Right kidney (tissue), 1 donor: Measurements from ENCODE around the gene MSH5.
A peak's percentile ranks its signal among the peaks of the same experiment; 100 is the strongest.

ENCODE experiments used
- DNase-seq: peaks from one replicate; pipeline ENCODE4 v3.0.0-alpha.2; 2016

Gene MSH5

DNA sequence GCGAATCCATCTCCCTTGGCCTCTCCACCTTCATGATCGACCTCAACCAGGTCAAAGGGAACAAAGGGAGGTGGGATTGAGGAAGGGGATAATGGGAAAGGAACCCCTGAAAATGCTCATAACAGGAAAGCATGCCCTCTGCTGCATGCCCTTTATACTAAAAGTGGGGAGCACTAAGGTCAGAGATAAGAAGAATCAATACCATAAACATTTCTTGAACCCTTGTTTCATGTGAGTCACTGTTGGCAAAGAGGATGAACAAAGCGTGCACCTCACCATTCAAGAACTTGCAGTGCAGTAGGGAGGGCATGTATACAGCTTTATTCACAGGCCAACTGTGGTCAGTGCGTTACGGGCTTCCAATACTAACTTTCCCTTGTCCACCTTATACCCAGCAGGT is 21.0 kb downstream of the MSH5 start:
- no peak for DNase-seq

DNA sequence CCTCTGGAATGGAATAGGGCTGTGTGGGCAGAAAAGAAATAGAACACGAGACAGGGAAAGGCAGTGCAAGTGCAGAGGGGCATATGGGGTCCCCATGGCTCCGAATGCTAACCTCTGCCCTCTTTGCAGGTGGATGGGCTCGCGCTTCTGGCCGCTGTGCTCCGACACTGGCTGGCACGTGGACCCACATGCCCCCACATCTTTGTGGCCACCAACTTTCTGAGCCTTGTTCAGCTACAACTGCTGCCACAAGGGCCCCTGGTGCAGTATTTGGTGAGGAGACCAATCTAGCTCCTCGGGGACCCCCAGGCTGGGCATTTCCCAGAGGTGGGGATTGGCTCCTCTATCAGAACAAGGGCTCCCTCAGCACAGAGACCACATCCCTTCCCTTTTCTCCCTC is 21.5 kb downstream of the MSH5 start:
- no peak for DNase-seq

DNA sequence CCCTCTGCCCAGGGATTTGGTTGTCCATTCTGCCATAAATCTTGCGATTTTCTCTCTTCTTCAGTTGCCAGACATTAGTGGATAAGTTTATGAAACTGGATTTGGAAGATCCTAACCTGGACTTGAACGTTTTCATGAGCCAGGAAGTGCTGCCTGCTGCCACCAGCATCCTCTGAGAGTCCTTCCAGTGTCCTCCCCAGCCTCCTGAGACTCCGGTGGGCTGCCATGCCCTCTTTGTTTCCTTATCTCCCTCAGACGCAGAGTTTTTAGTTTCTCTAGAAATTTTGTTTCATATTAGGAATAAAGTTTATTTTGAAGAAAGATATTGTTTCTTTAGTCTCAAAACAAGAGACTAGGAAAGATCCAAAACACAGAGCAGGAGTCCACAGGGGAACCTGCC is 22.6 kb downstream of the MSH5 start, which contains the start of gene SAPCD1:
Gene SAPCD1, plus strand, starts transcription at position 301 of the 400 bp plus-strand sequence. CDS start 399 bp downstream, outside the sequence.
- no peak for DNase-seq

DNA sequence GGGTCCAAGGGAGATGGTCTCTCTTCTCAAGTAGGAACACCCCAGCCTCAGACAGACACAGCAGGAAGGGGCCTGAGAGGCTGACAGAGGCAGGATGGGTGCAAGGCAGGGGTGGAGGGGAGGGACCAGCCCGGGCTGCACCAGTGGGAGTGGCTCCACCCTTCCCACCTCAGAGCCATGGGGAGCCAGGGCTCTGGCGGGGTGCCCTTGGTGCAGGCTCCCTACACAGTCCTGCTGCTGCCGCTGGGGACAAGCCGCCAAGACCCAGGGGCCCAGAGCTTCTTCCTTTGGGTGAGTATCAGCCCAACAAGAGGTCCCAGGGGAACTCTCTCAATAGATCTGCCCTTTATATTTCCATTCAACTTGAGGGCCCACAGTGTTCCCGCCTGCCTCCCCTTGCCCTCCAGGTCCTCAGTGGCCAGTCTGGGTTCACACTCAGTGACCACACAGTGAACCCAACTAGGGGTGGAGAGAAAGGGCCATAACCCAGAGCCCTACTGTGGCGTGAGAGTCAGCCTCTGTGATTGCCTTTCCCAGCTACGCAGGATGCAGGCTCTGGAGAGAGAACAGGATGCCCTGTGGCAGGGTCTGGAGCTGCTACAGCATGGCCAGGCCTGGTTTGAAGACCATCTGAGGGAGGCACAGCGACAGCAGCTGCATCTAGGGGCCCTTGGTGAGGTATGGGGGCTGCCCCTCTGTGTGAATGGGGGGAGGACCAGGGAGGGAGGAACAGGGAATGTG is 23.2 kb downstream of the MSH5 start:
- no peak for DNase-seq

DNA sequence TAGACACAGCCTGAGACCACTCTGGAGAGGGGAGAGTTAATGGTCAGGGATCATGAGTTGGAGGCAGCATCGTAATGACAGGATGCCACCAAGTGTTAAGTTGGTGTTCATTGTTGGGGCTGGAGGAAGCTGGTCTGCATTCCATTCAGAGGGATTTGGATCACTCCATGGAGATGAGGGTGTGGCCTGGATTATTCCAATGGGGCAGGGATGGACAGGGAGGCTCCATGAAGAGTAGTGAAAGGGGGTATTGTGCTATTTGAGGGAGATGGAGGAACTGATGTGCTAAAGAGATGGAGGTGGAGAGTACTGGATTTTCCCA is 23.8 kb downstream of the MSH5 start:
- DNase-seq, result no peak

DNA sequence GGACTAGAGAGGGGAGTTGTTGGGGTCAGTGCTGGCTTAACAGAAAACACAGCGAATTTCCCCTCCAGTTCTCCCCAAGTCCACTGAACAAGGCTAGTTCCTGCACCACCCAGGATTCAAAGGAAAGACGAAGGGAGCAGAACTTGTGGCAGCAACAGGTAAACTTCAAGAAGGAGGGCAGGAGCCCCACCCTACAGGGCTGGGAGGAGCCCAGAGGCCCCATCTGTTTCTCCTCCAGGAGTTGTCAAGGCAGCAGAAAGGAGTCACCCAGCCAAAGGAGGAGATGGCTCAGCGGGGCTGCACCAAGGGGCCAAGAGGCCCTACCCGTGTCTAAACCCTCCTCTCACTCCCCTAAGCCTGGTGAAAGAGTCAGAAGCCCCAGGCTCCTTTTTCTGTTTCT is 24.4 kb downstream of the MSH5 start:
- DNase-seq, result no peak

DNA sequence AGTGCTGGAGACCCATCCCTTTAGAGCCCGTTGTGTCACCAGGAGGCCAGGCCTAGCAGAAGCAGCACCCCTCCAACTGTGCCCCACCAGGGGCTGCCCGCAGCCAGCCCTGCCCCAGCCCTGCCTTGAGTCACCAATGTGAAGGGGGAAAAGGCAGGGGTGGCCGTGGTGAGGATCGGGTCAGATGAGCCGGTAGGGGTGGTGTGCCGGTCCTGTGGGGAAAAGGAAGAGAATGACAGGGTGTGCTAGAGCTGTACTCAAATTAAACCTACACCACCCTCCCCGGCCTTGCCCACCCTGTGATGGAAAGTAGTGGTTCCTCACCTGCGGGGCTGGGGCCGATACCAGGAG is 25.7 kb downstream of the MSH5 start:
- no peak for DNase-seq

DNA sequence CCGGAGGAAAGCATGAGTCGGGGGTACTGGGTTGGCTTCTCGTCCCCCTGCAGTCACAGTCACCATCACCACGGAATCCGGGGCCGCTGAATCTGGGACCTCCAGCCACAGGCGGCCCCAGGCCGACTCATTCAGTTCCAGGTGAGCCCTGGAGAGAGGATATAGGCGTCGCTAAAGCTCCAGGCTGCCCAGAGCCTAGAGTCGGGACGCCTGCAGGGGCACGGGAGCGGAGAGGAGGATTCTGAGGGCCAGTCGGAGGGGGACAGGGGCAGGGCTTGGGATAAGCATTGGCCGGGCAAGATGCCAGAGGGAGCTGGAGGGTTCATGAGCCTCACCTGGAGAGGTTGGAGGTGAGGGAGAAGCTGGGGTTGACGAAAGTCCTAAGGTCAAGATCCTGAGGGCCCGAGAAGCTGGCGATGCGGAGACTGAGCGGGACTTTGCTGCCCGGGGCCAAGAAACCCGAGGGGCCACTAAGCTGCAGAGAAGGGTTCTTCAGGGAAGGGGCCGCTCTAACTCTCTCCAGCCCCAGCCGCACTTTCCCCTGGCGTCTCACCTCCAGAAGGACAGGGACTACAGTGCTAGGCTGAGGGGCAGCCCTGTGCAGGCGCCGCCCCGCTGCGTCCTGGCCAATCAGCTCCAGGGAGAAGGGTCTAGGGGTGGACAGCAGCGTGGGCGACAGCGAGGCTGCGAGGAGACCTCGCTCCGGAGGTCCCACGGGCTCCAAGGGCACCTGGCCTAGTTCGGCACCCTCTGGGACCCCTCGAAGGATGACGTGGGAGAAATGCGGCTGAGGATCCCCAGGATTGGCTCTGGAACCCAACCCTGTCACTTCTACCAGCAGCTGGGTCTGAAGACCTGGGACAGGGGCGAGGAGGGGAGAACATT is 26.3 kb downstream of the MSH5 start:
- DNase-seq, result peak; percentile 60

DNA sequence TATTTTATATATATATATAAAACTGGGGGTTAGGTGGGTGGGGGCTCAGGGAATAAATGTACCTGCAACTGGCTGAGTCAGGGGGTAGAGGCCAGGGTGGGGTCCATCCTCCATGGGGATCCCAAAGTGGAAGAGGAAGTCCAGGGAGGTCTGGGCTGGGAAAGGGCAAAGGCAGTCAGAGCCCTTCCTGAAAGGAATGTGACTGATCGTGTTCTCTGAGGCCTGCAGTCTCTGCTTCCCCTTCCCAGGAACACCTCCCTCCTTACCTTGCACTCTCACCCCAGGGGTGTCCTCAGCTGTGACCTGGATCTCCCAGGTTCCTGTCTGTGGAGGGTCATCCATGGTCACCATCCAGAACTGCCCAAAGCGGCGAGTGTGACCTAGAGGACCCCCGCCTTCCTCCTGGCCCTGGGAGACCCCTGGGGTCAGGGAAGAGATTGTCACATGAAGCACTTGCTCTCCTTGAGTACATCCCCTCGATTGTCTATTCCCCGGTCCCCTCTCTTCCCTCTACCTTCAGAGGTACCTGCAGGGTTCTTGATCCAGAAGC is 27.4 kb downstream of the MSH5 start:
- DNase-seq, result no peak

DNA sequence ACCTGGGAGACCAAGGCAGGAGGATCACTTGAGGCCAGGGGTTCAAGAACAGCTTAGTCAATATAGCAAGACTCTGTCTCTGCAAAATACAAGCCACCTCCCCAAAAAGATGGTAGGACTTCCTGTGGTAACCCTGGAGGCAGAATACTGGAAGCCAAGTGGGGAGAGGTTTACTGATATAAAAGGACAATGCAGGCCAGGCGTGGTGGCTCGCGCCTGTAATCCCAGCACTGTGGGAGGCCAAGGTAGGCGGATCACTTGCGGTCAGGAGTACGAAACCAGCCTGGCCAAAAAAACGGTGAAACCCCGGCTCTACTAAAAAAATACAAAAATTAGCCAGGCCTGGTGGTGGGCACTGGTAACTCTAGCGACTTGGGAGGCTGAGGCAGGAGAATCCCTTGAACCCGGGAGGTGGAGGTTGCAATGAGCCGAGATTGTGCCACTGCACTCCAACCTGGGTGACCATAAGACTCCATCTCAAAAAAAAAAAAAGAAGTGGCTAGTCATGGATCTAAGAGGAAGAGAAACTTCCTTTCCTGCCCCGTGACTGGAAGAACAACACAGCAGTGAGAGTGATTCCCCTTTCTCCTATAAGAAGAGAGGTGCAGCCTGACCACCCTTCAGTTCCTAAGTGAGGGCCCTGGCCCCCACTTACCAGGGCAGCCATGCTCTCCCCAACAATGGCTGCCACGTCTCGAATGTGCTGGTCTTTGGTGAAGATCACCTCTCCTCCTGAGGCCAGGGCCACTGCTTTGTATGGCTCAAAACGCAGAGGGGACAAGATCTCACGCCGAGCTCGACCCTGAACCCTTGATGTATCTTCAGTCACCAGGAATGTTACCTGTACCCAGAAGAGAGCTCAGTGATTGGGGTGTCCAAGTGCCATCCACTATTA is 28.8 kb downstream of the MSH5 start:
- no peak for DNase-seq

DNA sequence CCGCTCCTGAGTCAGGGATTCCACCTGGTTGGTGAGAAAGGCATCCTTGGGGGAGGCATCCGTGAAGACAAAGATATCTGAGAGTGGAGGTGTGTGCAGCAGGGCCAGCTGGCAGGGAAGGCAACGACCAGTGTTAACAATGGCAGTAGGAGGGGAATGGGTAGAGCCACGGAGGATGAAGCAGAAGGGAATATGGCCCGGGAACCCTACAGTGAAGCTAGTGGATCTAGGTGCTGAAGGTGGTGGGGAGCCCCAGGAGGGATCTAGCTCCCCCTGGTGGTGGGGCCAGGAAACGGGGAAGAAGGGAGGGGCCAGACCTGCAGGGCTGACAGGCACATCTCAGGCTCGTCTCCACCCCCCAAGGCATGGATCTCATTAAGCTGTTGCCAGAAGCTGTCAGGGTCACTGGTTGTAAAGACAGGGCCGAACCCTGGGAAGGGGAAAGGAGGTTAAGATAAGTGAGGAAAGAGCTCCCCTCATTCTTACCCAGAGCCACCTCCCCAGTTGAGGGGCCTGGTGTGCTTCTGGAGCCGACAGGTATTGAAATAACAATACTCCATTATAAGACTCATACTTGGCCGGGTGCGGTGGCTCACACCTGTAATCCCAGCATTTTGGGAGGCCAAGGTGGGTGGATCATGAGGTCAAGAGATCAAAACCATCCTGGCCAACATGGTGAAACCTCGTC is 30.0 kb downstream of the MSH5 start:
- no peak for DNase-seq

DNA sequence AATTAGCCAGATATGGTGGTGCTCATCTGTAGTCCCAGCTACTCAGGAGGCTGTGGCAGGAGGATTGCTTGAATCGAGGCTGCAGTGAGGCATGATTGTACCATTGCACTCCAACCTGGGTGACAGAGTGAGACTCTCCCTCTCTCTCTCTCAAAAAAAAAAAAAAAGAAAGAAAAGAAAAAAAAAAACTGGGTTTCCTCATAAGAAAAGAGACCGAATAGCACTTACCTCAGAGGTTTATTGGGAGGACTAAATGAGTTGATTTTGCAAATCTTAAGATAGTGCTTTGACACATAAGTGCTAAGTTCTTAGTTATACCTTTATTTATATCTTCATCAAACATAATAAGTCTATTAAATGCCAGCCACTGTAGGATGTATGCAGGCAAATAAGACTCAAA is 31.1 kb downstream of the MSH5 start:
- DNase-seq, result no peak

DNA sequence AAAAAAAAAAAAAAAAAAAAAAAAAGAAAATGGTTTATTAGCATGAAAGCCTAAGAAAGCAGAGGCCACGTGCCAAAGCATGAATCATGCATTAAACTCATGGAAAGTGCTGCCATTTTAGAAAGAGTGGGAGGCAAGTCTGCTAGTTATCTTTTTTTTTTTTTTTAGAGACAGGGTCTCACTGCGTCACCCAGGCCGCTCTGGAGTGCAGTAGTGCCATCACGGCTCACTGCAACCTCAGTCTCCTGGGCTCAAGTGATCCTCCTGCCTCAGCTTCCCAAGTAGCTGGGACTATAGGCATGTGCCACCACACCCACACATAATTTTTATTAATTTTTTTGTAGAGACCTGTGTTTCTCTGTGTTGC is 32.2 kb downstream of the MSH5 start:
- no peak for DNase-seq

DNA sequence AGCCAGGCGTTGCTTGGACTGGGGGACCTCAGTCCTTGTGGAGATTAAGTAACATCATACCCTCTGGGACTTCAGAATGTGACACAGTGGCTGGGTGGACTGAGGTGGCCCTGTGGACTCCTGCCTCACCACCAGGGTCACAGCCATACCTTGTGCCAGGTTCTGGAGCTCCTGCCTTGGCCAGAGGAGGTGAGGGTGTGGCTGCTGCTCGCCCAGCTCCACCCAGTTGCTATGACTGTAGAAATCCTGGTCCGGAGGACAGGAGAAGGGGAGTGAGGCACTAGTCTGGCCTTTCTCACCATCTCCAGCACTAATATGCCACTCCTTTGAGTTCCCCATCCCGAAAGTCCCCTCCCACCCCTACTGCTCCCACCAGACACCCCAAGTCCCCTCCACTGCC is 35.4 kb downstream of the MSH5 start:
- no peak for DNase-seq

DNA sequence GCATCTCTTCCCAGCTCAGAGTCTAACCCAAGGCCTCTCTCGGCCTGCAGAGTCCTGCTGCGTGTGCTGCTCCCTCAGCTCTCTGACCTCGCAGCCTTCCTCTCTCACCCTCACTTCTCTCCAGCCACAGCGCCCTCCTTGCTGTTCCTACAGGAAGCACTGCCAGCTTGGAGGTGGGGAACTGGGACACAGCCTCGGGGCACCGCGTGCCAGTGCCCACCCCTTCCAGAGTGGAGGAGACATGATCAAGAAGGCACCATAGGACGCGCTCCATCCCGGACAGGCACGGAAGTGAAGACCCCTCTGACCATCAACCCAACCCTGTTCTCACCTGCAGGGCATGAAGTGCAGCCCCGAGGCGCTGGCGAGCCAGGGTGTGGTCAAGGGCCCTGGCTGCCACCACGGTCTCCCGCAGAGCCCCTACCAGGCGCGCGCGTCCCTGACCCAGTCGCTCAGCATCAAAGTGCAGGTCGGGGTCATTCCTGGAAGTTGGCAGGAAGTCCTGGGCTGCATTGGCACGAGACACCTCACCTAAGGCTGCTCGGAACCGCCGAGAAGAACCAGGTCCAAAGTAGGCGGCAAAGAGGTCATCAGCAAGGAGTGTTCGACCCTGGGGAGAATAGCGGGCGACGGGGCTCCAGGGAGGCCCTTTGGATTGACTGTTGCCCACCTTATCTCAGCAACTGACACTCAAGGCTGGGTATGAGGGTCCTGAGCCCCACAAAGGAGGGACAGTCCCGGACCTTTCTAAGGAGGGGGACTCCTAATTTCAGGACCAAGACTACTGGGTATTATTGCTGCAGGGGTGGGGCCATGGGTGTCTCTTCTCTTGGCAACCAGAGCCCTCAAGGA is 36.1 kb downstream of the MSH5 start:
- DNase-seq, result no peak

DNA sequence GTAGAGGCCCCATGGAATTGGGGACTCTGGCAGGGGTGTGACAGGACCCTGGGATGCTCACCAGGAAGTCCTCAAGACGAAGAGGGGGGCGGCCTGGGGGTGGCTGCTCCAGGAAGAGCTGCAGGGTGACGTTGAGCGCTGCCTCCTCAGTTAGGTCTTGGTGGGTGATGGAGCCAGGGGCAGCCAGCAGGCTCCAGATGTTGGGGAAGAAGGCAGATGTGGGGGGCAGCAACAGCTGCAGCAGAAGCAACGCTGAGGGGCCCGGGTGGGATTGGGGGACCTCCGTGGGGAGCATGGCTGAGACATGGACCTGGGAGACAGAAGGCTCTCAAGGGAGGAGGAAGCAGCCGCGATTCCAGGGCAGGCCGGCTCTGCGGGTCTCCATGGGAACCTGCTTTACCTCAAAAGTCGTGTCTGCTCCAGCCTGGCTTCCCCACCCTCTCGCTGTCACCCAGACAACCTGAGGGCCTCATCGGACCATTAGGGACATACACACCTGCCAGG is 36.7 kb downstream of the MSH5 start:
- no peak for DNase-seq

DNA sequence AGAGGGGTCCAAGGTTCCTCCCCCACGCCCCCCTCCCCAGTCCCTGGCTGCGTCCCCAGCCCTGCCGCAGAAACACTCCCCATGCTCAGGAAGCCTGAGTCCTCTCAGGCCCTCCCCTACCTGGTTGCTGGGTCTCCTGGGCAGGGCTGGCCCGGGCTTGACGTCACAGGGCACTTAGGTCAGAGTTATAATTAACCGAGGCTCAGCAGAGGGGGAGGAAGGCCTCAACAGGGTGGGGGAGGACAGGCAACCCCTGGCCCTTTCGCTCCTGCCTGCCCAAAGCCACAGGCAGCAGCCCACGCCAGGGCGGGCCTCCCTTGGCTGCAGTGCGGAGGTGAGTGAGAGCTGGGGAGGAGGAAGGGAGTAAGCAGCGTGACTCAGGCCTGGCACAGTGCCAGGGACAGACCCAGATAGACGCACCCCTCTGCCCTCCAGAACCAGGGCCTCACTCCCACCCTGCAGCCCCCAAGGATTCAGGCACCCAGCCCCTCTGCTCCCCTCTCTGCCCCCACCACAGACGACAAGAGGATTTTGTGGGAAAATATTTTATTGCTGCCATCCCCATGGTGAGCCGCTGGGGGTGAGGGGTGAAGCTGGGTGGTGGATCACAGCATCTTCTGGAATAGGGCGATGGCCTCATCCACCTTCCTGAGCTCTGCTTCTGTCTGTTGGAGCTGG is 37.3 kb downstream of the MSH5 start, which contains the start of gene VWA7:
Gene VWA7, minus strand, starts transcription at position 340 of the 678 bp plus-strand sequence. CDS start 549 bp downstream, outside the sequence.
- DNase-seq, result peak; percentile 79

DNA sequence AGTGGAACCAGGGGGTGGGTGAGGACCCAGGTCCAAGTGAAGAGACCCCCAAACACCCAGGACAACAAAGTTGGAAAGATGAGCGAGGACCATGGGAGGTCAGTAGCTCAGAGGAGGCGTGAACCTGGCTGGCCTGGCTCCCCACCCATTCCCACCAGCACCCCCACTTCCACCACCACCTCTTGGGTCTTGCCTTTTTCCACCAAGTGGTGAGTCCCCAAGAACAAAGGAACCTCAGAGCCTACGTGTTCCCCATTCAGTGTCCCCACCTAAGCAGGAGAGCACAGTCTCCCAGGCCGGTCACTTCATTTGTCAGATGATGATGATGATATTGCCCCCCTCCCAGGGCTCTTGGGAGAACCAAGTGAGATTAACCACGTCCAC is 37.9 kb downstream of the MSH5 start:
- DNase-seq, result no peak

DNA sequence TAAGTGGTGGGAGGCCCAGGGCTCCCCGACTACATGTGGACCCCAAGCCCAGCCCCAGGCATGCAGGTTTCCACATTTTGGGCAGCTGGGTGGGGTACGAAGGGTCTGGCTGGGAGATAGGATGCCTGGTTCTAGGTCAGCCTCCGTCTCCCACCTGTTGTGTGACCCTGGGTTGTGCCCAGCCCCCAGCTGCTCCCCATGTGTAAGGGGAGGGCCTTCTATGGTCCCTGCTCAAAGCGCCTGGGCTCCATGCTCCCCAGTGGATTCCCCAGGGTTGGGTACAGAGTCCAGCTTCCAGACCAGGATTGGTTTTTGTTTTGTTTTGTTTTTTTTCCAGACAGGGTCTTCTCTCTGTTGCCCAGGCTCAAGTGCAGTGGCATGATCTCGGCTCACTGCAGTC is 38.4 kb downstream of the MSH5 start:
- no peak for DNase-seq
